Kidney epithelial cell (primary cell): ENCODE results near the gene CYP17A1. TPM values are rescaled to one million over a fixed set of nuclear protein-coding genes. Genes with fewer than 3 reads are reported as not detected.

Source experiments
- DNase-seq: peaks from one replicate; pipeline ENCODE4 v3.0.0-alpha.2; 2010; ENCODE audit warnings: low read depth
- H3K27me3 ChIP-seq: 2 replicates; pipeline ENCODE4 v1.6.0; 2011; ENCODE audit warnings: low read length; ENCODE audit not compliant: control insufficient read depth, insufficient read depth
- H3K36me3 ChIP-seq: 2 replicates; pipeline ENCODE4 v1.5.1; 2011; ENCODE audit warnings: low read length; ENCODE audit not compliant: control insufficient read depth, insufficient read depth
- H3K4me3 ChIP-seq: 2 replicates; pipeline ENCODE4 v1.5.1; 2011; ENCODE audit warnings: low read depth, mild to moderate bottlenecking, control low read depth, low read length
- total RNA-seq: library from RNA; depleted of rRNA; stranded (reverse); fragments of >200 nt; gene quantifications from 2 replicates; pipeline ENCODE4 v1.2.3, GENCODE V29; 2015
- TF ChIP-seq, protein P1 (sequence below): IDR thresholded peaks from 2 replicates; pipeline ENCODE4 v1.5.1; 2011; ENCODE audit warnings: mild to moderate bottlenecking, moderate library complexity, low read length, control low read depth, inconsistent platforms; ENCODE audit not compliant: insufficient read depth, poor library complexity, severe bottlenecking

The CYP17A1 gene
- total RNA-seq, 1 donor from 2014 or later, result not detected

DNA sequence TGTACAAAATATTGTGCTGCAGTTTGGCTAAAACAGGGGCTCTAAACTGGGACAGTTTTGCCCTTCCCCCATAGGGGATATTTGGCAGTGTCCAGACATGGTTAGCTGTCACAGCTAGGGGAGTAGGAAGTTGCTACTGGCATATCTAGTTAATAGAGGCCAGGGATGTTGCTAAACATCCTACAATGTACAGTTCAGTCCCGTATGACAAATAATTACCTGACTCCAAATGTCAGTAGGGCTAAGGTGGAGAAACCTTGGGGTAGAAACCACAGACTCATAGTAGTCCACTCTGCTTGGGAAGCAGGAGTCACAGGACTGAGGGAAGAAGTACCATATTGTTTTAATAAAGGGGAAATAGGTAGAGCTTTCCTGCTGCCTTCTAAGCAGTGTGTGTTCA lies 53.6 kb downstream of the CYP17A1 start:
- Histone ChIP-seq H3K4me3 (no peak overlapping the region), H3K27me3 (no peaks in the 10 kb centered on the region), H3K36me3 (no peaks in the 10 kb centered on the region)
- no peak for DNase-seq
- TF ChIP-seq, protein P1, sequence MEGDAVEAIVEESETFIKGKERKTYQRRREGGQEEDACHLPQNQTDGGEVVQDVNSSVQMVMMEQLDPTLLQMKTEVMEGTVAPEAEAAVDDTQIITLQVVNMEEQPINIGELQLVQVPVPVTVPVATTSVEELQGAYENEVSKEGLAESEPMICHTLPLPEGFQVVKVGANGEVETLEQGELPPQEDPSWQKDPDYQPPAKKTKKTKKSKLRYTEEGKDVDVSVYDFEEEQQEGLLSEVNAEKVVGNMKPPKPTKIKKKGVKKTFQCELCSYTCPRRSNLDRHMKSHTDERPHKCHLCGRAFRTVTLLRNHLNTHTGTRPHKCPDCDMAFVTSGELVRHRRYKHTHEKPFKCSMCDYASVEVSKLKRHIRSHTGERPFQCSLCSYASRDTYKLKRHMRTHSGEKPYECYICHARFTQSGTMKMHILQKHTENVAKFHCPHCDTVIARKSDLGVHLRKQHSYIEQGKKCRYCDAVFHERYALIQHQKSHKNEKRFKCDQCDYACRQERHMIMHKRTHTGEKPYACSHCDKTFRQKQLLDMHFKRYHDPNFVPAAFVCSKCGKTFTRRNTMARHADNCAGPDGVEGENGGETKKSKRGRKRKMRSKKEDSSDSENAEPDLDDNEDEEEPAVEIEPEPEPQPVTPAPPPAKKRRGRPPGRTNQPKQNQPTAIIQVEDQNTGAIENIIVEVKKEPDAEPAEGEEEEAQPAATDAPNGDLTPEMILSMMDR, result no peak

DNA sequence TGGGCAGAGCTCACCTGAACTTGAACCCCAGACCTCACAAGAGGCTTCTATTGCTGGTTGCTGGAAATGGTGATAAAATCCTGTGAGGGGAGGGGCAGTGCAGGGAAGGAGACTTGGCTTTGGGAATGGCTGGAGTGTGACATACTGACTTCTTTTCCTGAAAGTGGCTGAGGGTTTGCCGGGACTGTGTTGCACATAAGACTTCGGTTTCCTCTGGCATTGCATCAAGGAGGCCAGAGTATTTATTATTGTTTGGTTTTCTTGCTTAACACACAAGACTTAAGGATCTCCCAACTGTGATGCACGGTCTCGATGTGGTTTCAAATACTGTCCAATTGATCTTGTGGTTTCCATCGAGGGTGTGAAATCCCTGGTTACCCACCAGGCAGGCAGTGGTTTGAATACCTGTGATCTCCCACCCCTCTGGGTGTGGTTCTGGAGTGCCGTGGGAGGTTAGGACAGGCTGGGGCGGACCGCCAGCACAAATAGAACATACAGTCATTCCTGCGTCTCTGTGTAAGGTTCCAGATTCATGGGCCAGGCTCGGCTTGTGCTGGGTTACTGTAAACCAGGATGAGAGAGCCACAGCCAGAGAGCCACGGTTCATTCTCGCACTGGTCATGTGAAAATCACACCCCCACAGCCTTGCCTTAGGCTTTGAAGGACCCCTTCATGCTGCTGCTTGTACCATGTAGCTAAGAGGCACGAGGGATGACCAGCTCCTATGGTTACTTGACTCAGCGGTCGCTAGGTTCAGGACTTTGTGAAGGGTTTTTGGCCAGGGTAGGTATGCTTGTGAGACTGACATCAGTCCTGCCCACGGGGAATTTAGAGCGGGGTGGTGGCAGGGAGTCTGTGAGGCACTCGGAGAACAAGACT lies 54.3 kb downstream of the CYP17A1 start:
- H3K4me3 ChIP-seq, result no peak overlapping the region

DNA sequence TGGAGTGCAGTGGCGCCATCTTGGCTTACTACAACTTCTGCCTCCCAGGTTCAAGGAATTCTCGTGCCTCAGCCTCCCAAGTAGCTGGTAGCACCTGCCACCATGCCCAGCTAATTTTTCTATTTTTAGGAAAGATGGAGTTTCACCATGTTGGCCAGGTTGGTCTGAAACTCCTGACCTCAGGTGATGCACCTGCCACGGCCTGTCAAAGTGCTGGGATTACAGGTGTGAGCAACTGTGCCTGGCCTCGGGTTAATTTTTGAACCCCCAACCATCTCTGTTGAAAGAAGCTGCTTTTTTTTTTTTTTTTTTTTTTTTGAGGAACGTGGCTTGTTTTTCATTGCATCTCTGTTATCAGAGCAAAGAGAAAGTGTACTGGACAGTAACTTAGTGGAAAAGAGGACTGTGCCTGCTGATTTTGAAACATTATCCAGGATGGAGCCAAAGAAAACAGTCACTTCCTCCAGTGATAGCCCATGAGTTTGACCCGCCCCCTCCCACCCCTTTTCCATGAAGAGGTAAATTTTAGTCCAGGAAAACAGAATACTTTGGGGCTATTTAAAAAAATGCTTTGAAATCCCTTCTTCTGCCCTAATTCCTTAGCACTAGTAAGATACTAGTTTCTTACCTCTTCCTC lies 55.2 kb downstream of the CYP17A1 start:
- DNase-seq, result no peak
- no peaks in the 10 kb centered on the region for H3K27me3 ChIP-seq
- TF ChIP-seq, protein P1, result no peak
- H3K4me3 ChIP-seq, result no peak overlapping the region
- H3K36me3 ChIP-seq, result no peaks in the 10 kb centered on the region

More for the DNA sequence above, 54.3 kb downstream of the CYP17A1 start:
- no peaks in the 10 kb centered on the region for H3K36me3 ChIP-seq
- no peaks in the 10 kb centered on the region for H3K27me3 ChIP-seq
- TF ChIP-seq, protein P1, result no peak
- peak; percentile 39 for DNase-seq

DNA sequence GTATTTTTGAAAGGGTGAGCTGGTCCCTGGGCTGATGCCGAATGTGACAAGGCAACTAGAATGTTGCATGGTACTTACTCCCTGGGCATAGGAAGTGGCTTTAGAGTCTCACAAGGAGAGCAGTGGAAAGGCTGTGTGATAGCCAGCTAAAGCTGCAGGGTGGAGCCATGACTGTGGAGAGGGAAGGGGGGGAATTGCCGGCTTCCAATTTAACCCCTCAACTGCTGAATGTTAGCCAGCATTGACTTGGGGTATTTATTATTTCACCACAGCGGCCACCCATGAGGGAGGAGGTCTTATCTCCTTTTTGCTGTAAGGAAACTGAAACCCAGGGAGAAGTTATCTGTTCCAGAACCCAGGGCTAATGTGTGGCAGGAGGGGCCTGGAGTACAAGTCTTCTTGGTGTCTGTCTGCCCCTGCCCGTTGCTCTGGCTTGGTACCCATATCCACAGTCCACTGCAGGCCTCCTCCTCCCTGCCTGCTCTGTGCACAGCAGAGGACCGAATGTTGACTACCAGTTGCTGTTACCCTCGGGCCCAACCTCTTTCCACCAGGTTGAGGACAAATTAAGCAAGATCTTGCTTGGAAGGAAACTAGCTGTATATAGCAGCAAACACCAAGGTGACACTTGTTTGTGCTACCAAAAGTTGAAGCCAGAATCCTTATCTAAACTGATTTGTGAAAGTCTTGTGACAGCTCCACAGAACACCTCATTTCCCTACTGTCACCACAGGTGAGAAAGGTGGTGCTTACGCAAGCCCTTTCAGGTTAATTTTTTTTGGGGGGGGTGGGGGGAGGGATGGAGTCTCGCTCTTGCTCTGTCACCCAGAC lies 55.9 kb downstream of the CYP17A1 start:
- TF ChIP-seq, protein P1, result no peak
- no peak overlapping the region for H3K4me3 ChIP-seq
- no peaks in the 10 kb centered on the region for H3K36me3 ChIP-seq
- no peak for DNase-seq
- H3K27me3 ChIP-seq, result no peaks in the 10 kb centered on the region

Other genes starting within 250 kb of the CYP17A1 start
- gene TRIM8, start 192.9 kb downstream of the CYP17A1 start, total RNA-seq, result 393 and 426 TPM in 2 replicates
- gene ARL3, start 123.0 kb downstream of the CYP17A1 start, total RNA-seq, result 5.2 and 5.9 TPM in 2 replicates
- gene SFXN2, start 122.8 kb downstream of the CYP17A1 start, total RNA-seq, result 2.3 and 4.5 TPM in 2 replicates
- gene WBP1L, start 93.5 kb downstream of the CYP17A1 start, total RNA-seq, result 67.1 and 71.8 TPM in 2 replicates
- gene BORCS7, start 16.8 kb upstream of the CYP17A1 start, total RNA-seq, result 17.8 and 21.2 TPM in 2 replicates
- gene AS3MT, start 32.1 kb upstream of the CYP17A1 start, total RNA-seq, result 4.4 and 5.7 TPM in 2 replicates
- 6.4 and 7.2 TPM in 2 replicates for gene CNNM2, start 80.9 kb upstream of the CYP17A1 start, total RNA-seq